Measurements from ENCODE around the gene UTP4.

UTP4 gene

DNA sequence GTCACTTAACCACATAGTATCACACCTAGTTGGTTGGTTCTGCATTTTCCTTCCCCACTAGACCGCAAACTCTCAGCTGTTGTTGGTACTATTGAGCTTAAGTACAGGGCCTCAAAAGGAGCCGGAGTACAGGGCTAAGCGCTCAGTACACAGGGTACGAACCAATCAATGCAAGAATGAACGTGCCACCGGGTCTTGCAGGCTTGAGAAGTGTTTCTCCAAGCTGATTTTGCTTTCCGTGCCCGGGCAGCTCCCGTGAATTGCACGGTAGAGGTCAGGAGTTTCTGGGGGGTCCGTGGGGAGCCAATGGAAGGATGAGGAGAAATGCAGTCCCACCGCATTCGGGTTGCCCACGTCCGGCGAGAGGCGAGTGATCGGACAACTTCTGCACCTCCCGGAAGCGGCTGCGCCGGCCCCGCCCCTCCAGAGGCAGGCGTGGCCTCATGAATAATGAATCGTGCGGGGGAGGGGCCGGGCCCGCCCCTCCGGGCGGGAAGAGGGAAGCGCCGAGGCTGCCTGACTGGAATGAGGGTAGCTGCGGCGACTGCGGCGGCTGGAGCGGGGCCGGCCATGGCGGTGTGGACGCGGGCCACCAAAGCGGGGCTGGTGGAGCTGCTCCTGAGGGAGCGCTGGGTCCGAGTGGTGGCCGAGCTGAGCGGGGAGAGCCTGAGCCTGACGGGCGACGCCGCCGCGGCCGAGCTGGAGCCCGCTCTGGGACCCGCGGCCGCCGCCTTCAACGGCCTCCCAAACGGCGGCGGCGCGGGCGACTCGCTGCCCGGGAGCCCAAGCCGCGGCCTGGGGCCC is 54.4 kb downstream of the UTP4 start, which contains the start of gene SNTB2:
Gene SNTB2, plus strand, starts transcription at position 523 of the 804 bp plus-strand sequence. Its CDS starts 3 bp downstream, at position 526.
- TF ChIP-seq, protein P1, sequence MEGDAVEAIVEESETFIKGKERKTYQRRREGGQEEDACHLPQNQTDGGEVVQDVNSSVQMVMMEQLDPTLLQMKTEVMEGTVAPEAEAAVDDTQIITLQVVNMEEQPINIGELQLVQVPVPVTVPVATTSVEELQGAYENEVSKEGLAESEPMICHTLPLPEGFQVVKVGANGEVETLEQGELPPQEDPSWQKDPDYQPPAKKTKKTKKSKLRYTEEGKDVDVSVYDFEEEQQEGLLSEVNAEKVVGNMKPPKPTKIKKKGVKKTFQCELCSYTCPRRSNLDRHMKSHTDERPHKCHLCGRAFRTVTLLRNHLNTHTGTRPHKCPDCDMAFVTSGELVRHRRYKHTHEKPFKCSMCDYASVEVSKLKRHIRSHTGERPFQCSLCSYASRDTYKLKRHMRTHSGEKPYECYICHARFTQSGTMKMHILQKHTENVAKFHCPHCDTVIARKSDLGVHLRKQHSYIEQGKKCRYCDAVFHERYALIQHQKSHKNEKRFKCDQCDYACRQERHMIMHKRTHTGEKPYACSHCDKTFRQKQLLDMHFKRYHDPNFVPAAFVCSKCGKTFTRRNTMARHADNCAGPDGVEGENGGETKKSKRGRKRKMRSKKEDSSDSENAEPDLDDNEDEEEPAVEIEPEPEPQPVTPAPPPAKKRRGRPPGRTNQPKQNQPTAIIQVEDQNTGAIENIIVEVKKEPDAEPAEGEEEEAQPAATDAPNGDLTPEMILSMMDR (conservative IDR thresholded peaks at IDR 0.05): no peak
- H3K27ac ChIP-seq: peak within 1 kb of the TSS; percentile 87

DNA sequence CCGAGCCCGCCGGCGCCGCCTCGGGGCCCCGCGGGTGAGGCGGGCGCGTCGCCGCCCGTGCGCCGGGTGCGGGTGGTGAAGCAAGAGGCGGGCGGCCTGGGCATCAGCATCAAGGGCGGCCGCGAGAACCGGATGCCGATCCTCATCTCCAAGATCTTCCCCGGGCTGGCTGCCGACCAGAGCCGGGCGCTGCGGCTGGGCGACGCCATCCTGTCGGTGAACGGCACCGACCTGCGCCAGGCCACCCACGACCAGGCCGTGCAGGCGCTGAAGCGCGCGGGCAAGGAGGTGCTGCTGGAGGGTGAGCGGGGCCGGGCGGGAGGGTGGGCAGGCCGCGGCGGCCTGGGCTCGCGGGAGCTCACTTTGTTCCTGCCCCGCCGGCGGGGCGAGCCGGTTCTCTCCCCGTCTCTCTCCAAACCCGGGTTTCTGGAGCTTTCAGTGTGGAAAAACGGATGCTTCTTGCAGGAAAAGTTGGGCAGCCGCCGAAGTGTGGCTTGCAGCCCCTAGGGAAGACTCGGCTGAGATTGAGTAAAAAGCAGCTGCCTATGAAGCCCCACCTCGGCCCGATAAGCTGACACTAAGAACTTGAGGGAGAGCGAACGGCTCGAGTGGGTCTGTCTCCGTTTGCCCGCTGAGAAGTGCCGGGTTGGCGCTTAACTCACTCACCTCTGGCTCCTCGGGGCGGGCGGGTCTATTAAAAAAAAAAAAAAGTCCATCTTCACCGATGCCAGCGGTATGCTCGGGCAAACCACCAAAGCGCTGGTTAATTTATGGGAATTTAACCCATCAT is 55.2 kb downstream of the UTP4 start:
- peak overlapping the region; percentile 87 for H3K27ac ChIP-seq
- TF ChIP-seq, protein P1 (conservative IDR thresholded peaks at IDR 0.05): no peak

DNA sequence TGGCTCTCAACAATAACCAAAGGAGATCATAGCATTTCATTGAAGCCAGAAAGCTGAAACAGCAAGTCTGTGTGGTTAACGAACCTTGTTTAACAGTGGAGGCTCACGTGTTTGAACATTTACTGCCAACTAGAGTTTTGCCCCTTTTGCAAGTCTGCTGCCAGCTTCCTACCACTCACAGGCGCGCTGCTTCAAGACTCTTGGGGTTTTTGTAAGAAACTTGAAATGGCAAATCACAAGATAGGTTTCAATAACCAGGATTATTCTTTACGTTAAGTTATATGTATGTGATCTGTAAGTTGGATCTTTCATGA is 55.7 kb downstream of the UTP4 start:
- peak overlapping the region; percentile 87 for H3K27ac ChIP-seq
- TF ChIP-seq, protein P1 (conservative IDR thresholded peaks at IDR 0.05): no peak

DNA sequence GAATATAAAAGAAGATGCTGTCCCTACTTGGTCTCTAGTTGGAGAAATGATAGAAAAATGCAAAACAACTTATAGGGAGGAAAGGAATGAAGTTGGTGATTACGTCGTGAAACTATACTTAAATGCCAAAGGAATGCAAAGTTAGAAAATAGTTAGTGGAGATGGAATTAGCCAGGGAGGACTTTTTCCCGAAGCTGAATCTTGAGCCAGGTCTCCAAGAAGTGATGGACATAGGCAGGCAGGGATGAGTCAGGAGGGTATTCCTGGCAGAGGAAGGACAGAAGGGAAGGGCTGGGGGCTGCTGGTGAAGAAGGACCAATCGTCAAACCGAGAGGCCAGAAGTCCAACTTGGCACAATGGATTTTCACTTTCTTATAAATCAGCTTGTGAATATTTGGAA is 56.3 kb downstream of the UTP4 start:
- TF ChIP-seq, protein P1 (conservative IDR thresholded peaks at IDR 0.05): no peak
- peak overlapping the region; percentile 87 for H3K27ac ChIP-seq

DNA sequence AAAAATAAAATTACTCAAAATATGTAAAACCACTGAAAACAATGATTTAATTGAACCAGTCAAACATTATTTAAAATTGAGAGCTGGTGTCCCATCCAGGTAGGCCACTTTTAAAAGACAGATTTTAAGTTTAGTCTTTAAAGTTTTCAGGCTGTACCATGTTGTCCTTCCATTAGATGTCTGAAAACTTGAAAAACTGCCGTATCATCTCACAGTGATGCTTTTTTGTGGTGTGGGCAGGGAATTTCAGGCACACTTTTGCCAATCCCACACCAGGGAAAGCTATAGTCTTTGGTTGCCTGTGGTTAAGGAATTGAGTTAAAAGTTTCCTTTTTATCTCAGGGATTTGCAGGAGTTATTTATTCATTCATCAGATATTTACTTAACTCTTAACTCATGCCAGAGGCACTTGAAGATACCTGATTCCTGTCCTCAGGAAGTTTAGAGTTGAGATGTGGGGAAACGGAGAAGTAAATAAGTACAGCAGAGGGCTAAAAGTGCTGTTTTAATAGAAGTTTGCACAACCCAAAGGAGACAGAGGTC is 57.7 kb downstream of the UTP4 start:
- no peak overlapping the region for H3K27ac ChIP-seq
- TF ChIP-seq, protein P1 (conservative IDR thresholded peaks at IDR 0.05): no peak

DNA sequence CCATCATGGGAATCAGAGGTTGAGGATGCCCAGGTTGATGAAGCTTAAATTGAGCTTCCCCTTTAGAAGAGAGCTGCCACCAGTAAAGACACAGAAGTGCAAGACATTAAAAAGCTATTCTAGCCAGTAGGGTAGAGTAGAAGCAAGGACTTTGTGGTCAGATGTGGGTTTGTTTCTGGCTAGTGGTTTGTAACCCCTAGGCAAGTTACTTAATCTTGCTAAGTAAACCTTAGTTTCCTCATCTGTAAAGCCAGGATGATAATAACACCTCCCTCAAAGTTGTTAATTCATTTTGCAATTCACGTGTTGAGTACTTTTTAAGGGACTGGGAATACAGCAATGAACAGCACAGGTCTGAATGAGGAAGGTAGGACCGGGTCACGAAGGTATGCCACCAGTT is 58.1 kb downstream of the UTP4 start:
- TF ChIP-seq, protein P1 (conservative IDR thresholded peaks at IDR 0.05): no peak
- H3K27ac ChIP-seq: no peak overlapping the region

DNA sequence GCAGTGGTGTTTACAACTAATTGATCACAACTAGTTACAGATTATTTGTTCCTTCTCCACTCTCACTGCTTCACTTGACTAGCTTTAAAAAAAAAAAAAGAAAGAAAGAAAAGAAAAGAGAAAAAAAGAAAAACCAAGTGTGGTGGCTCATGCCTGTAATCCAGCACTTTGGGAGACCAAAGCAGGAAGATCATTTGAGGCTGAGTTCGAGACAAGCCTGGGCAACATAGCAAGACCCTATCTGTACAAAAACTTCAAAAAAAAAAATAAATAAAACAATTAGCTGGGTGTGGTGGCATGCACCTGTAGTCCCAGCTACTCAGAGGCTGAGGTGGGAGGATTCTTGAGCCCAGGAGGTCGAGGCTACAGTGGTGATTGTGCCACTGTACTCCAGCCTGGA is 58.7 kb downstream of the UTP4 start:
- no peak overlapping the region for H3K27ac ChIP-seq
- TF ChIP-seq, protein P1 (conservative IDR thresholded peaks at IDR 0.05): no peak
